ENCODE results near the gene ANTXR2. TPM values are rescaled to one million over a fixed set of nuclear protein-coding genes. Genes with fewer than 3 reads are reported as not detected.

ANTXR2 gene
- total RNA-seq, 2 experiments from 2014 or later, result 15.3 to 16.7 TPM

DNA sequence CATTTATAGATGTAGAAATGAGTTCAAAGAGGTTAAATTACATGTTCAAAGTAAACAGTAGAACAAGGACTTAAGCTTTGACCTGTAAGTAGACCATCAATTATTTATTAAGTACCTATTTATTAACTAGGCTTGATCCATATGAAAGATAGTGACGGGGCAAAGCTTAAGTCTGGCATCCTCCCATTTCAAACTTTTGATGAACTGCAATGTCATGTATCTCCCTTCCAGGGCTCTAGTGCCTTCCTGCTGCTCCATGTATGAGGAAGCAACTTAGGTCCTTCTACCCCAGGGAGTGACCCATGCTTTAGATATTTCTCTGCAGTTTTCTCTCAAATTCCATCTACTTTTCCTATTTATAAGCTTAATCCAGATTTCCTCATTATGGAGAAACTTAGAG is 31.9 kb upstream of the ANTXR2 start:
- H3K9me3 ChIP-seq (ENCODE audit: control insufficient read depth in 1 of 2, insufficient read depth in 1 of 2, low read length in 2 of 2), result peaks cover 0 to 11% of the 10 kb centered on the region in 2 experiments
- Mint-ChIP-seq H3K27ac (no peak overlapping the region), H3K4me3 (no peak overlapping the region), H3K9me3 (peaks cover 7% of the 10 kb centered on the region), H3K27me3 (no peaks in the 10 kb centered on the region), H3K36me3 (ENCODE audit: low read depth) (peaks cover 4% of the 10 kb centered on the region), H3K4me1 (ENCODE audit: low read depth) (no peaks in the 10 kb centered on the region)
- TF ChIP-seq, protein P1, sequence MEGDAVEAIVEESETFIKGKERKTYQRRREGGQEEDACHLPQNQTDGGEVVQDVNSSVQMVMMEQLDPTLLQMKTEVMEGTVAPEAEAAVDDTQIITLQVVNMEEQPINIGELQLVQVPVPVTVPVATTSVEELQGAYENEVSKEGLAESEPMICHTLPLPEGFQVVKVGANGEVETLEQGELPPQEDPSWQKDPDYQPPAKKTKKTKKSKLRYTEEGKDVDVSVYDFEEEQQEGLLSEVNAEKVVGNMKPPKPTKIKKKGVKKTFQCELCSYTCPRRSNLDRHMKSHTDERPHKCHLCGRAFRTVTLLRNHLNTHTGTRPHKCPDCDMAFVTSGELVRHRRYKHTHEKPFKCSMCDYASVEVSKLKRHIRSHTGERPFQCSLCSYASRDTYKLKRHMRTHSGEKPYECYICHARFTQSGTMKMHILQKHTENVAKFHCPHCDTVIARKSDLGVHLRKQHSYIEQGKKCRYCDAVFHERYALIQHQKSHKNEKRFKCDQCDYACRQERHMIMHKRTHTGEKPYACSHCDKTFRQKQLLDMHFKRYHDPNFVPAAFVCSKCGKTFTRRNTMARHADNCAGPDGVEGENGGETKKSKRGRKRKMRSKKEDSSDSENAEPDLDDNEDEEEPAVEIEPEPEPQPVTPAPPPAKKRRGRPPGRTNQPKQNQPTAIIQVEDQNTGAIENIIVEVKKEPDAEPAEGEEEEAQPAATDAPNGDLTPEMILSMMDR (IDR thresholded peaks at IDR 0.05), result no peak
- ChIA-PET CTCF (interaction anchor here (2.1 kb wide), 1 partner anchor 97 kb away, joined by 5 read pairs; no protein-coding TSS in a partner anchor), POLR2A (no interaction called here)
- no peak overlapping the region for H3K27ac ChIP-seq (ENCODE audit: low read depth in 1 of 2, low read length in 2 of 2)
- H3K4me3 ChIP-seq (ENCODE audit: low read length), result no peak overlapping the region
- H3K27me3 ChIP-seq (ENCODE audit: control insufficient read depth in 1 of 2, insufficient read depth in 2 of 2, low read length in 2 of 2), result no peaks in the 10 kb centered on the region
- DNase-seq (no peak), ATAC-seq (ENCODE audit: poor library complexity) (no peak)
- H3K36me3 ChIP-seq (ENCODE audit: insufficient read depth, low read length), result no peaks in the 10 kb centered on the region
- intact Hi-C loops (cut with DNase I, micrococcal nuclease), result no loop called here
- H3K4me1 ChIP-seq (ENCODE audit: insufficient read depth, low read length), result no peaks in the 10 kb centered on the region

DNA sequence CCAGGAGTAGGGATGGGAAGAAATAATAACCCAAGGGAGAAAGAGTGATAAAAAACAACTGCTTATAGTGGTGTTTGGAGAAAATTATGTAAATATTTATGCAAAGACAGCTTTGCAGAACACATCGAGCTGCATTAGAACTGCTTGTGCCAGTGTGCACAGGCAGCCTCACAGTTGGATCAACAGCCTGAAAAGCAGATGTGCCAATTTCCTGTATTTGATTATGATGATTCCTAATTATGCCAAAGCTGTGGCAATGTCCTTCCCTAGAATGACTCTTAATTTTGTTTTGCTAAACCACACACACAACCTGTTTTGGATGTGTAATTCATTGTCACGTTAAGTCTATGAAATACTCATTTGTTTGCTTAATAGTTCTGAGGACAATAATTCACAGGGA is 30.6 kb upstream of the ANTXR2 start:
- ChIA-PET CTCF (interaction anchor here (0.7 to 1.2 kb wide), 2 partner anchors 42 to 80 kb away, joined by 3 read pairs; no protein-coding TSS in a partner anchor), POLR2A (no interaction called here)
- peak in 2 of 14 experiments; percentile 8 to 26 for DNase-seq
- TF ChIP-seq, protein P1 (IDR thresholded peaks at IDR 0.05), result no peak
- H3K27me3 Mint-ChIP-seq, result peaks cover 5% of the 10 kb centered on the region
- H3K9me3 Mint-ChIP-seq, result peaks cover 7% of the 10 kb centered on the region
- Histone ChIP-seq H3K36me3 (ENCODE audit: insufficient read depth, low read length) (no peaks in the 10 kb centered on the region), H3K4me3 (ENCODE audit: low read length) (no peak overlapping the region), H3K4me1 (ENCODE audit: insufficient read depth, low read length) (no peaks in the 10 kb centered on the region), H3K27me3 (ENCODE audit: control insufficient read depth in 1 of 2, insufficient read depth in 2 of 2, low read length in 2 of 2) (no peaks in the 10 kb centered on the region), H3K9me3 (ENCODE audit: control insufficient read depth in 1 of 2, insufficient read depth in 1 of 2, low read length in 2 of 2) (peaks cover 0 to 11% of the 10 kb centered on the region in 2 experiments), H3K27ac (ENCODE audit: low read depth in 1 of 2, low read length in 2 of 2) (no peak overlapping the region)
- no peak overlapping the region for H3K27ac Mint-ChIP-seq
- peaks cover 4% of the 10 kb centered on the region for H3K36me3 Mint-ChIP-seq (ENCODE audit: low read depth)
- no peak for ATAC-seq (ENCODE audit: poor library complexity)
- intact Hi-C loops (cut with DNase I, micrococcal nuclease), result no loop called here
- H3K4me3 Mint-ChIP-seq, result no peak overlapping the region
- no peaks in the 10 kb centered on the region for H3K4me1 Mint-ChIP-seq (ENCODE audit: low read depth)

DNA sequence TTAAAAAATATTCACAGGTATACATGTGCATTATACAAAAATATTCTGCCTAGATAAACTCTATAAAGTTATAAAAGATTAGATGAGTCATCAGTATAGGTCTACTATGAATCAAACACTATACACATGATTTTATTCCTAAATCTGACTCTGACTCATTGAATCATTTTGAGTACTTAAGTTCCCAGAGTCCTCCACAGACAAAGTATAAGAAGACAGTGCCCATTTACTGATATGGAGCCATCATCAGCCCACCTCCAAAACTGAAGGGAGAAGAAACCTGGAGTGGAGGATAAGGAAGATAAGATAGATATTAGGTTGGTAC is 28.7 kb upstream of the ANTXR2 start:
- DNase-seq, result peak in 1 of 14 experiments; percentile 25
- H3K27me3 ChIP-seq (ENCODE audit: control insufficient read depth in 1 of 2, insufficient read depth in 2 of 2, low read length in 2 of 2), result no peaks in the 10 kb centered on the region
- H3K4me3 Mint-ChIP-seq, result no peak overlapping the region
- H3K9me3 ChIP-seq (ENCODE audit: control insufficient read depth in 1 of 2, insufficient read depth in 1 of 2, low read length in 2 of 2), result peaks cover 0 to under 1% of the 10 kb centered on the region in 2 experiments
- ChIA-PET POLR2A (no interaction called here), CTCF (interaction anchor here (1.5 kb wide), 1 partner anchor 100 kb away, joined by 4 read pairs; no protein-coding TSS in a partner anchor)
- no peaks in the 10 kb centered on the region for H3K4me1 Mint-ChIP-seq (ENCODE audit: low read depth)
- no peaks in the 10 kb centered on the region for H3K4me1 ChIP-seq (ENCODE audit: insufficient read depth, low read length)
- intact Hi-C loops (cut with DNase I, micrococcal nuclease), result no loop called here
- peaks cover 6% of the 10 kb centered on the region for H3K9me3 Mint-ChIP-seq
- H3K36me3 ChIP-seq (ENCODE audit: insufficient read depth, low read length), result no peaks in the 10 kb centered on the region
- no peak overlapping the region for H3K27ac Mint-ChIP-seq
- no peak for ATAC-seq (ENCODE audit: poor library complexity)
- TF ChIP-seq, protein P1 (IDR thresholded peaks at IDR 0.05), result no peak
- peaks cover 4% of the 10 kb centered on the region for H3K36me3 Mint-ChIP-seq (ENCODE audit: low read depth)
- H3K27ac ChIP-seq (ENCODE audit: low read depth in 1 of 2, low read length in 2 of 2), result no peak overlapping the region
- peaks cover 5% of the 10 kb centered on the region for H3K27me3 Mint-ChIP-seq
- H3K4me3 ChIP-seq (ENCODE audit: low read length), result no peak overlapping the region

Data from CD4-positive, alpha-beta T cell (primary cell).